ENCODE results near the gene TSSK3.

GRCh38 chr1:32335790-32336590 lies 26.3 kb upstream of the TSSK3 start, which contains the start of gene MARCKSL1:
- TF ChIP-seq CTCF (IDR thresholded peaks at IDR 0.05 in 4 of 5, conservative IDR thresholded peaks at IDR 0.05 in 1 of 5) (no peak), POLR2A (IDR thresholded peaks at IDR 0.05) (peak; percentile 81 to 90)

All from gastrocnemius medialis (tissue), 4 donors.